ENCODE results near the gene ACSBG1. TPM values are rescaled to one million over a fixed set of nuclear protein-coding genes. Genes with fewer than 3 reads are reported as not detected.

Gene ACSBG1
- polyA plus RNA-seq, 1 donor from 2014 or later: 0.32 TPM

DNA sequence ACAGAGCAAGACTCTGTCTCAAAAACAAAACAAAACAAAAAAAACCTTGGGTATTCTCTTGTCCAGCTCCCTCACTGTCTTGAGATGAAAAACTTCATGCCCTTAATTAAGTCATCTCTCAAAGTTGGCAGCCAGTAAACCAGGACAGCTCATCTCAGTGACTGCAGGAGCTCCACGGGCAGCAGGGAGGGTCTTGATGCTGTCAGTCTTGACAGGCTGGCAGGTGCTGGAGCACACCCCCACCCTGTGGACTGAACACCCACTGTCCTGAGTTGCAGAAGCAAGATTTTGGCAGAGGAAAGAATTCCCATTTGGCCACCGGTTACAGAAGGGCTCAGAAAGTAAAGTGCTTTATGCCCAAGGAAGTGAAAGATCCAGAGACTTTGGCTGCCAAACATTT is 38.0 kb upstream of the ACSBG1 start:
- Histone ChIP-seq H2AFZ (ENCODE audit: low read depth, low read length) (no peak overlapping the region), H3K9me3 (ENCODE audit: low read length) (no peaks in the 10 kb centered on the region), H3K79me2 (replicated peaks; ENCODE audit: insufficient read depth, low read length) (no peaks in the 10 kb centered on the region), H4K20me1 (ENCODE audit: insufficient read depth) (no peaks in the 10 kb centered on the region), H3K4me3 (ENCODE audit: low read length) (no peak overlapping the region), H3K9me2 (ENCODE audit: insufficient read depth, low read length) (no peaks in the 10 kb centered on the region), H3K9ac (ENCODE audit: low read length) (no peak overlapping the region), H3K36me3 (ENCODE audit: insufficient read depth, low read length) (no peaks in the 10 kb centered on the region), H3K27ac (ENCODE audit: low read length) (no peak overlapping the region), H3K4me2 (ENCODE audit: low read length) (no peak overlapping the region), H3K27me3 (ENCODE audit: insufficient read depth, low read depth, low read length) (no peaks in the 10 kb centered on the region), H3F3A (ENCODE audit: insufficient read depth, low read length, poor library complexity, severe bottlenecking) (no peaks in the 10 kb centered on the region)
- TF ChIP-seq MXI1 (conservative IDR thresholded peaks at IDR 0.05; ENCODE audit: poor library complexity, severe bottlenecking): no peak
- no peak for TF ChIP-seq TAF1 (IDR thresholded peaks at IDR 0.05; ENCODE audit: low read depth)
- TF ChIP-seq RAD21 (conservative IDR thresholded peaks at IDR 0.05): no peak
- TF ChIP-seq, protein P1, sequence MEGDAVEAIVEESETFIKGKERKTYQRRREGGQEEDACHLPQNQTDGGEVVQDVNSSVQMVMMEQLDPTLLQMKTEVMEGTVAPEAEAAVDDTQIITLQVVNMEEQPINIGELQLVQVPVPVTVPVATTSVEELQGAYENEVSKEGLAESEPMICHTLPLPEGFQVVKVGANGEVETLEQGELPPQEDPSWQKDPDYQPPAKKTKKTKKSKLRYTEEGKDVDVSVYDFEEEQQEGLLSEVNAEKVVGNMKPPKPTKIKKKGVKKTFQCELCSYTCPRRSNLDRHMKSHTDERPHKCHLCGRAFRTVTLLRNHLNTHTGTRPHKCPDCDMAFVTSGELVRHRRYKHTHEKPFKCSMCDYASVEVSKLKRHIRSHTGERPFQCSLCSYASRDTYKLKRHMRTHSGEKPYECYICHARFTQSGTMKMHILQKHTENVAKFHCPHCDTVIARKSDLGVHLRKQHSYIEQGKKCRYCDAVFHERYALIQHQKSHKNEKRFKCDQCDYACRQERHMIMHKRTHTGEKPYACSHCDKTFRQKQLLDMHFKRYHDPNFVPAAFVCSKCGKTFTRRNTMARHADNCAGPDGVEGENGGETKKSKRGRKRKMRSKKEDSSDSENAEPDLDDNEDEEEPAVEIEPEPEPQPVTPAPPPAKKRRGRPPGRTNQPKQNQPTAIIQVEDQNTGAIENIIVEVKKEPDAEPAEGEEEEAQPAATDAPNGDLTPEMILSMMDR (IDR thresholded peaks at IDR 0.05; ENCODE audit: poor library complexity, severe bottlenecking): no peak
- TF ChIP-seq SMC3 (conservative IDR thresholded peaks at IDR 0.05; ENCODE audit: poor library complexity): no peak
- TF ChIP-seq EP300 (conservative IDR thresholded peaks at IDR 0.05; ENCODE audit: poor library complexity, severe bottlenecking): no peak
- no peak for TF ChIP-seq EZH2 (IDR thresholded peaks at IDR 0.05; ENCODE audit: borderline replicate concordance, insufficient read depth, low read length, poor library complexity, severe bottlenecking)
- TF ChIP-seq POLR2AphosphoS5 (IDR thresholded peaks at IDR 0.05): no peak
- TF ChIP-seq REST (IDR thresholded peaks at IDR 0.05; ENCODE audit: borderline replicate concordance): no peak

DNA sequence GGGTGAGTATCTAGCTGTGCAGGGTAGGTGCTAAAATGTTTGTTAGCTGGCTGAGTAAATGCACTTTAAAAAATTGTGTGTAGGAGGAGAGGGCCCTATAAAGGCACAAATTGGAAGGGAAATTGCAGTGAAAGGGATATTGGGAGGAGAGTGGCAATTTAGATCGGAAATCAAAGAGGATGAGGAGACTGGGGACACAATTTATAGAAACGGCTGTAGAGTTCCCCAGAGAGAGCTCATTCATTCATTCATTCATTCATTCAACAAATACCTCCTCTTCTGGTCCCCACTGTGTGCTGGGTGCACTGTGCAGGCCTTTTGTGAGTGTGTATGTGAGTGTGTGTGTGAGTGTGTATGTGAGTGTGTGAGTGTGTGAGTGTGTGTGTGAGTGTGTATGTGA is 32.4 kb upstream of the ACSBG1 start:
- H3K27me3 ChIP-seq (ENCODE audit: insufficient read depth, low read depth, low read length): peaks cover 18% of the 10 kb centered on the region
- no peaks in the 10 kb centered on the region for H3K9me2 ChIP-seq (ENCODE audit: insufficient read depth, low read length)
- H3K36me3 ChIP-seq (ENCODE audit: insufficient read depth, low read length): no peaks in the 10 kb centered on the region
- no peaks in the 10 kb centered on the region for H3F3A ChIP-seq (ENCODE audit: insufficient read depth, low read length, poor library complexity, severe bottlenecking)
- no peak overlapping the region for H3K9ac ChIP-seq (ENCODE audit: low read length)
- H4K20me1 ChIP-seq (ENCODE audit: insufficient read depth): no peaks in the 10 kb centered on the region
- H3K79me2 ChIP-seq (replicated peaks; ENCODE audit: insufficient read depth, low read length): no peaks in the 10 kb centered on the region
- TF ChIP-seq POLR2AphosphoS5 (IDR thresholded peaks at IDR 0.05) (no peak), EP300 (conservative IDR thresholded peaks at IDR 0.05; ENCODE audit: poor library complexity, severe bottlenecking) (no peak), MXI1 (conservative IDR thresholded peaks at IDR 0.05; ENCODE audit: poor library complexity, severe bottlenecking) (no peak), EZH2 (IDR thresholded peaks at IDR 0.05; ENCODE audit: borderline replicate concordance, insufficient read depth, low read length, poor library complexity, severe bottlenecking) (no peak)
- TF ChIP-seq, protein P1 (IDR thresholded peaks at IDR 0.05; ENCODE audit: poor library complexity, severe bottlenecking): no peak
- H3K27ac ChIP-seq (ENCODE audit: low read length): no peak overlapping the region
- H3K4me3 ChIP-seq (ENCODE audit: low read length): no peak overlapping the region
- no peak overlapping the region for H2AFZ ChIP-seq (ENCODE audit: low read depth, low read length)
- no peaks in the 10 kb centered on the region for H3K9me3 ChIP-seq (ENCODE audit: low read length)
- H3K4me2 ChIP-seq (ENCODE audit: low read length): no peak overlapping the region
